ENCODE measurements around the gene ARL14EP. TPM values are rescaled to one million over a fixed set of nuclear protein-coding genes. Genes with fewer than 3 reads are reported as not detected.

Gene ARL14EP
- total RNA-seq, 1 donor: 25.4 TPM

DNA sequence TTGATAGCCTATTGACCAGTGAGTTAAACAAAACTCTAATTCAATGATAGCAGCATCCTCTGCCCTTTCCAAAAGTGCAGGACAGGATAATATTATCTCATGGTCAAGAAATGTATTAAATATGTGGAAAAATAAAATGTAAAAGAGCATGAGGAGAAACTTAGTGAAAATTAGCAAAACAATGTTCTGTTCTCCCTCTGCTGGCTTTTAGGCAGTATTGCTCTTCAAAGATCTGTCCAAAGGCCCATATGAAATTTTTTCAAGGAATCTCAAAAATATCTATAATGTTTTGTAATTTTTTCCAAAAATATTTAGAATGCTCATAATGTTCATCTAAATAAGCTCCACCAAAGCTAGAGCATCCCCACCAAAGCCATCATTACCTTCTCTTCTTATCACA, 8.3 kb upstream of the ARL14EP start:
- Histone ChIP-seq H3K4me1 (ENCODE audit: insufficient read depth, low read length) (no peaks in the 10 kb centered on the region), H3K9me3 (ENCODE audit: low read depth, low read length) (no peaks in the 10 kb centered on the region), H3K4me3 (ENCODE audit: low read length) (no peak overlapping the region), H3K27me3 (ENCODE audit: insufficient read depth, low read length) (peaks cover 17% of the 10 kb centered on the region)

DNA sequence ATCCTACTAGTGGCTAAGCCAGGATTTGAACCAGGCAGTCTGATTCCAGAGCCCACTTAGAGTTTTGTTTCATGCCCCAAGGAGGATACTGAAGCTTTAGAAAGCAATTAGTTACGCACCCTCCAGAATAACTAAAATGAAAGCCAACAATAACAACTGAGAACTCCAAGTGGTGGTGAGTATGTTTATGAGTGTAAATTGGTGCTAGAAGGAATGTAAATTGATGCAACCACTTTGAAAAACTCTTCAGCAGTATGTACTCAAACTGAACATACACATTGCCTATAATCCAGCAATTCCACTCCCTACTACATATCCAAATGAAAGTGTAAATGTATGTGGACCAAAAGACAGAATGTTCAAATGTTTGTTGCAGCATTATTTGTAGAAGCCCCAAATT, 6.7 kb upstream of the ARL14EP start:
- Histone ChIP-seq H3K4me1 (ENCODE audit: insufficient read depth, low read length) (no peaks in the 10 kb centered on the region), H3K9me3 (ENCODE audit: low read depth, low read length) (no peaks in the 10 kb centered on the region), H3K4me3 (ENCODE audit: low read length) (no peak overlapping the region), H3K27me3 (ENCODE audit: insufficient read depth, low read length) (peaks cover 20% of the 10 kb centered on the region)

- H3K9me3 ChIP-seq (ENCODE audit: low read depth, low read length): no peaks in the 10 kb centered on the region
- no peaks in the 10 kb centered on the region for H3K4me1 ChIP-seq (ENCODE audit: insufficient read depth, low read length)
- H3K4me3 ChIP-seq (ENCODE audit: low read length): no peak overlapping the region
- H3K27me3 ChIP-seq (ENCODE audit: insufficient read depth, low read length): peaks cover 20% of the 10 kb centered on the region
Observed at GRCh38 chr11:30317030-30317429, 5.9 kb upstream of the ARL14EP start.

- Histone ChIP-seq H3K4me3 (ENCODE audit: low read length) (no peak overlapping the region), H3K4me1 (ENCODE audit: insufficient read depth, low read length) (peaks cover 23% of the 10 kb centered on the region), H3K9me3 (ENCODE audit: low read depth, low read length) (no peaks in the 10 kb centered on the region), H3K27me3 (ENCODE audit: insufficient read depth, low read length) (peaks cover 13% of the 10 kb centered on the region)
Observed at GRCh38 chr11:30321321-30321720, 1.6 kb upstream of the ARL14EP start.

DNA sequence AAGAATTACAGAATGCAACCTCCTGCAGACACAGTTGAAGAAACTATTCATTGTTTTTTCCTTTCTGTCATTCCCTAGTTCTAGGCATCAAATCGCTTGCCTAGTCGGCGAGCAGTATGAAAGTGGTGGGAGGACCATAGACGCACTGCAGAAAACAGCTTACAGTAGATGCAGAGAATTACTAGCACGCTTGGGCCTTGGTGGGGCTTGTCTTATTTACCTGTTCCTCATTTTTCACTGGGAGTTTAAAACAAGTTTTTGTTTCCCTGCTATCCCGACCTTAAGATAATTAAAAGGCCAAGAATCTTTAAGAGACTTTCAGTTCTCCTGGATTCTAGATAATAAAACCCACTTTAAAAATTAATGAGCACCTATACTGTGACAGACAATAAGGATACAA, 713 bp upstream of the ARL14EP start:
- H3K4me3 ChIP-seq (ENCODE audit: low read length): no peak overlapping the region

DNA sequence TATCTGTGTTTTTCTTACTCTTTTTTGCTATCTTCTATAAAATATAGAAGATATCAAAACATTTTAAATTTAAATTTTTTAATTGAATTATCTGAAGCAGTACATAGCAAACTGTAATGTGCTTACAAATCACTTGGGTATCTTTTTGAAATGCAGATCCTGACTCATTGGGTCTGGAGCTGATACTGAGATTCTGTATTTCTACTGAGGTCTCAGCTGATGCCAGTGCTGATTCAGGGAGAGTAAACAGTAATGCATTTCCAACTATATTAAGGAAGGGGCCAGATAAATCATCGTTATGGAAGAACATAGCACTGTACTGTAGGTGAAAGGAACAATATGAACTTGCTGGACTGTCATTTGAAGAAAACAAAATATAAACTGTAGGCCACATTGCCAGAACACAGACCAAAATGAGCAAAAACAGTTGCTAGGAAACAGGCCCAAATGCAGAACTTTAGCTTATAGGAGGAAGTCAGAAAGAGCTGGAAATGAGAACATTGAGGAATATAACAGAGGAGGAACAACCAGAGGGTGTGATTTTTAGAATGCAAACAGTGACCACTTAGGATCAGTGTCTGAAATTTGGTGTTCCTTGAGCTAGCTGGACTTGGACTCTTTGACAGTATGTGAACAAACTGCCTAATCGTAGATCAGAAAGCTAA, 3.3 kb downstream of the ARL14EP start:
- no peak overlapping the region for H3K4me3 ChIP-seq (ENCODE audit: low read length)
- no peaks in the 10 kb centered on the region for H3K27me3 ChIP-seq (ENCODE audit: insufficient read depth, low read length)
- peaks cover 30% of the 10 kb centered on the region for H3K4me1 ChIP-seq (ENCODE audit: insufficient read depth, low read length)

More for the DNA sequence above, 713 bp upstream of the ARL14EP start:
- Histone ChIP-seq H3K4me1 (ENCODE audit: insufficient read depth, low read length) (peaks cover 30% of the 10 kb centered on the region), H3K27me3 (ENCODE audit: insufficient read depth, low read length) (peaks cover 13% of the 10 kb centered on the region), H3K9me3 (ENCODE audit: low read depth, low read length) (no peaks in the 10 kb centered on the region)

DNA sequence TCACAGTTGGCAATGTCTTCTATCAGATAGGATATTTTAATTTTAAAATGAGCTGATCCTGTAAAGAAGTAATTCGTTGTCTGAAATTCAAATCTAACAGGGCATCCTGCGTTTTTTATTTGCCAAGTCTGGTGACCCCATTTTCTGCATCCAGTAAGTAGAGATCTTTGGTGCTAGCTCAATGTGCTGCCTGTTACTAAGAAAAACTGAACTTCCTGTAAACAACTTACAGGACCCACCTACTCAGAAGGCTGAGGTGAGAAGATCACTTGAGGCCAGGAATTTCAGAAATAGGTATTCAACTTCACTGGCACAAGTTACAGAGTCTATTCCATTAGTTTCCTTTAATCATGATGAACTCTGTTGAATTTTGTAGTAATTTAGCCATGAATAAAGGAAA, 4.0 kb downstream of the ARL14EP start:
- H3K4me3 ChIP-seq (ENCODE audit: low read length): no peak overlapping the region
- no peaks in the 10 kb centered on the region for H3K9me3 ChIP-seq (ENCODE audit: low read depth, low read length)
- H3K27me3 ChIP-seq (ENCODE audit: insufficient read depth, low read length): no peaks in the 10 kb centered on the region
- H3K4me1 ChIP-seq (ENCODE audit: insufficient read depth, low read length): peaks cover 30% of the 10 kb centered on the region

More for the DNA sequence above, 3.3 kb downstream of the ARL14EP start:
- no peaks in the 10 kb centered on the region for H3K9me3 ChIP-seq (ENCODE audit: low read depth, low read length)

DNA sequence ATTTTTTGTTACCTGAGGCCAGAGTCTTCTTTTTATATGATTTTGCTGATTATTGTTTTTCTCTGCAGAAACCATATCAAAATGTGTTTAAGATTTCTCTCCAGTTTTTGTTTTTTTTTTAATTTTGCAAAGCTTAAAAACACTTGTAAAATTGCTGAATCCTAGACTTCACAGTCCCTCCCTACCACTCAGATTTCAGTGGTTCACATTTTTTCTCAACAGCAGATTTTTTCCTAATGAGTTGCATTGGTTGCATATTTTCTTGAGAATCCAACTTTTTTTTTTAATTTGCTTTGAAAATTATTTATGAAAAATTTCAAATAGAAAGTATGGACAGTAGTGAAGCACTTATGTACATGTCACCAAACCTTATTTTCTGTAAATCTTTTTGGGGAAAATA, 5.8 kb downstream of the ARL14EP start:
- H3K4me1 ChIP-seq (ENCODE audit: insufficient read depth, low read length): peaks cover 26% of the 10 kb centered on the region
- H3K9me3 ChIP-seq (ENCODE audit: low read depth, low read length): no peaks in the 10 kb centered on the region
- no peak overlapping the region for H3K4me3 ChIP-seq (ENCODE audit: low read length)
- H3K27me3 ChIP-seq (ENCODE audit: insufficient read depth, low read length): no peaks in the 10 kb centered on the region

DNA sequence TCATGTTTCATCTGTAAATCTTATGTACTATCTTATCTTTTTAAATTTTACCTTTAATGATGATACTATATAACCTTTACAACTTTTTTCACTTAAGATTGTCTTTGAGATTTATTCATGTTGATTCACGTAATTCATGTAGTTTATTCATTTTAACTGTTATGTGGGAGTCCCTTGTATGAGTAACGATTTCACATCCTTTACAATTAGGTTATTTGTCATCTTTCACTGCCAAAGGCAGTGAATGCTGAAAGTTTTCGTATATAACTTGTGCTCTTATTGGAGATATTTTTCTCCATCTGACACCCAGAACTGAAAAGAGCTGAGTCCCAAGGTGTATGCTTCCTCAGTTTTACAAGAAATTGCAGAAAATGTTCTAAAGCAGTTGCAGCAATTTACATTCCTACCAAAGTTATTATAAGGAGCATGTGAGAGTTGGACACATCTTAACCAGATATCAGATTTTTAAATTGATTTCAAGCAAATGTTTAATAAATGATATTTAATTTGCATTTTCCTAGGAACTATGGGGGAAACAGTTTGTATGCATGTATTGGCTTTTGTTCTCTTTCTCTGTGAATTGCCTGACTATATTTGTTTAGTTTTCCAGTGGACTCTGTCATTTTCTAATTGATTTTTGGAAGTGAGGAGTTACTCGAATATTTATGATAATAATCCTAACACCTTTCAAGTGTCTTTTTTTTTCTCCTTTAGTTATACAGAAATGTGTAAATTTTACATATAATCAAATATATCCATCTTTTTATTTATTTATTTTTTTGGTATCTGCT, 6.4 kb downstream of the ARL14EP start:
- peaks cover 21% of the 10 kb centered on the region for H3K4me1 ChIP-seq (ENCODE audit: insufficient read depth, low read length)
- no peaks in the 10 kb centered on the region for H3K9me3 ChIP-seq (ENCODE audit: low read depth, low read length)
- H3K27me3 ChIP-seq (ENCODE audit: insufficient read depth, low read length): no peaks in the 10 kb centered on the region
- H3K4me3 ChIP-seq (ENCODE audit: low read length): no peak overlapping the region

- Histone ChIP-seq H3K9me3 (ENCODE audit: low read depth, low read length) (no peaks in the 10 kb centered on the region), H3K27me3 (ENCODE audit: insufficient read depth, low read length) (no peaks in the 10 kb centered on the region), H3K4me3 (ENCODE audit: low read length) (no peak overlapping the region), H3K4me1 (ENCODE audit: insufficient read depth, low read length) (no peaks in the 10 kb centered on the region)
Observed at GRCh38 chr11:30333405-30333804, 10.5 kb downstream of the ARL14EP start.

- Histone ChIP-seq H3K27me3 (ENCODE audit: insufficient read depth, low read length) (no peaks in the 10 kb centered on the region), H3K4me3 (ENCODE audit: low read length) (no peak overlapping the region), H3K4me1 (ENCODE audit: insufficient read depth, low read length) (peaks cover 10% of the 10 kb centered on the region), H3K9me3 (ENCODE audit: low read depth, low read length) (no peaks in the 10 kb centered on the region)
Observed at GRCh38 chr11:30342736-30343166, 19.8 kb downstream of the ARL14EP start.

DNA sequence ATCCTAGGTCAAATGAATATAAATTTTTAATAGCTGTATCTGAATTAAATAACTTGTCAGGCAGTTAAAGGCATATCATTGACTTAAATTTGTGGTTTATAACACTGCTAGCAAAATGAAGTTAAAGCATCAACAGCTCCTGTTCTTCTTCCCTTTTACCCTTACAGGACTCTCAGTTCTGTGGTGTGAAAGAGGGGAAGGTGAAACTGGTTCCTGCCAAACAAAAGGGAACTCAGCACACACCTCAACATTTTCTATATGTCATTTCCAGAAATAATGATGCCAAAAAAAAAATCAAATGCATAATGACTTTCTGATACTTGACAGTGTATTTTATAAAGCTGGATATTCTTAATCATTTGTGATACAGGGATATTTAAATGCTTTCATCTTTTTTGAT, 21.2 kb downstream of the ARL14EP start:
- Histone ChIP-seq H3K27me3 (ENCODE audit: insufficient read depth, low read length) (no peaks in the 10 kb centered on the region), H3K4me1 (ENCODE audit: insufficient read depth, low read length) (peaks cover 10% of the 10 kb centered on the region), H3K9me3 (ENCODE audit: low read depth, low read length) (no peaks in the 10 kb centered on the region), H3K4me3 (ENCODE audit: low read length) (no peak overlapping the region)

DNA sequence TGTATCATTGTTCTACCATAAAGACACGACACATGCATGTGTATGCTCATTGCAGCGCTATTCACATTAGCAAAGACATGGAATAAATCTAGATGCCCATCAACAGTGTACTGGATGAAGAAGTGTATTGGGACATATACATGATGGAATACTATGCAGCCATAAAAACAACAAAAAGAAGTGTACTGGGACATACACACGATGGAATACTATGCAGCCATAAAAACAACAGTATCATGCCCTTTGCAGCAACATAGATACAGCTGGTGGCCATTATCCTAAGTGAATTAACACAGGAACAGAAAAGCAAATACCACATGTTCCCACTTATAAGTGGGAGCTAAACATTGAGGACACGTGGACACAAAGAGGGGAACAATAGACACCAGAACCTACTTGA, 22.7 kb downstream of the ARL14EP start:
- Histone ChIP-seq H3K4me3 (ENCODE audit: low read length) (no peak overlapping the region), H3K9me3 (ENCODE audit: low read depth, low read length) (no peaks in the 10 kb centered on the region), H3K27me3 (ENCODE audit: insufficient read depth, low read length) (no peaks in the 10 kb centered on the region), H3K4me1 (ENCODE audit: insufficient read depth, low read length) (peaks cover 10% of the 10 kb centered on the region)

DNA sequence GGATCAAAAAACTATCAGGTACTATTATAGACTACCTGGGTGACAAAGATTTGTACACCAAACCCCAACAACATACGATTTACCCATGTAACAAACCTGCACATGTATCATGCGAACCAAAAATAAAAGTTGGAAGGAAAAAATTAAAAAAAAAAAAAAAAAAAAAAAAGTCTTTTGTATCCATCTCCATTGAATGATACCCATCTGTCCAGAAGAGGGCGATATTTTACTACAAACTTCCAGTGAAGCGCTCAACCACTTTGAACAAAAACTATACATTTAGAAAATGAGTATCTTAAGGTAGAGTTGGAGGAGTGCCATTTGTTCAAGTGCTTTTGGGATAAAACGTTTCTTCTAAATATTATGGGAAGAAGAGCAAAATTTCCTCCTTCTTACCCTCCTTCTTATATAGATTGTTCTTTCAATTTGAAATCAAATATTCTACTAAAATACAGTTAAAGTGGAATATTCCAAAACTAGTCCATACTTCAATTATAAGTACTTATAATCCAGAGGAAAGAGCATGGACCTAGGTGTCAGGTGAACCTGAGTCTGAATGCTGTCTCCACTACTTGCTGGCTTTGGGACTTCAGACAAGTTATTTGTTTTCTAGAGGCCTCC, 23.3 kb downstream of the ARL14EP start:
- Histone ChIP-seq H3K9me3 (ENCODE audit: low read depth, low read length) (no peaks in the 10 kb centered on the region), H3K27me3 (ENCODE audit: insufficient read depth, low read length) (no peaks in the 10 kb centered on the region), H3K4me3 (ENCODE audit: low read length) (no peak overlapping the region), H3K4me1 (ENCODE audit: insufficient read depth, low read length) (peaks cover 10% of the 10 kb centered on the region)

DNA sequence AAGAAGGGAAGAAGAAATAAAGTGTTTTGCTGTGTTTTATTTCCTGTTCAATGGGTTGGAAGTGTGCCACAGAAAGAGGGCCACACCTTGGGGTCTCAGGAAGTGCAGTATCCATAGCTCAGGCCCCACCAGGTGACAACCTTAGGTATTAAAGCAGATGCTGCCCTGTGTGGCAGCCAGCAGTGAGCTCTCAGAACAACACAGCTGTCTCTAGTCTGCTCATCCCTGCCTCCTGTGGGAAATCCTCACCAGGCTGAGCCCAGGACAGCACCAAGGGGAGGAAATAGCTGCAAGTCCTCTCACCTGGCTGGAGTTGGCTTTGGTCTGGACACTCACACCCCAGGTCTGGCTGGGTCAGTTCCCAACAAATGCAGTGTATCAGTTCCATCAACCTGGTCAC, 25.1 kb downstream of the ARL14EP start:
- peaks cover 1% of the 10 kb centered on the region for H3K4me1 ChIP-seq (ENCODE audit: insufficient read depth, low read length)
- H3K27me3 ChIP-seq (ENCODE audit: insufficient read depth, low read length): no peaks in the 10 kb centered on the region
- H3K4me3 ChIP-seq (ENCODE audit: low read length): no peak overlapping the region
- H3K9me3 ChIP-seq (ENCODE audit: low read depth, low read length): no peaks in the 10 kb centered on the region

All from mononuclear cell (primary cell).